GM19238 (cell line): ENCODE measurements around the gene ZFAND5.

Experiments
- DNase-seq: peaks from one replicate; pipeline ENCODE4 v3.0.0; 2011; ENCODE audit warnings: low spot score; ENCODE audit not compliant: insufficient read length

The ZFAND5 gene

DNA sequence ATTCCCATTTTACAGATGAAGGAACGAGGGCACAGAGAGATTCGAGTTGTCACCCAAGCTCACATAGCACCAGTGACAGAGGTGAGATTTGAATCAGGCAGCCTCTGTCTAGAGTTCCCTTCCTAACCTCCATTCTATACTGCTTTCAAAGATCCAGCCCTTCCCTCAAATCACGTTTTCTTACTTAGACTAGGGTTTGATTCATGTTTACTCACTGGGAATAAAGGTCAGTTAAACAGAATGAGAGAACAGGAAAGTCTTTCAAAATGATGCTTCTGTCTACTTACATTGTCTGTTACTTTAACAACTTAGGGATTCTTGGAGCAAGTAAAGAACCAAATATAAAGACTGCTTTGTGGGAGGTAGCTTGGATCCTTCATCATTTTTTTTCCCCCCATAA lies 40.0 kb downstream of the ZFAND5 start:
- no peak for DNase-seq

DNA sequence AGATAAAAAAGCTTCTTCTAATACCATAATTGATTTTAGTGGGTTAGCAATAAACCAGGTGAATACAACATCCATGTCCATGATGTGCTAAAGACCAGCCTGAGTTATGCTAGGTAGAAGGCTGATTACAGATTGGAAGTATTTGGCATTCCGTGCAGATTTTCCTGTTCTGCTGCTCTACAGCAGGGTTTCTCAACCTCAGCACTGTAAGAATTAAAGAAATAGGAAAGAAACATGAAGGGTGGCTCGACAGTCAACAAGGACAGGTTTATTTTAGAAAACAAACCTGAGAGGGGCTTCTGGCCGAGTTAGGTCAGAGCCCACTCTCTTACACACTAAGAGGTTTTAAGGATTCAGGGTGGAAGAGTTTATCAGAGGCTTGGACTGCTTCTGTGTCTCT lies 42.3 kb downstream of the ZFAND5 start:
- DNase-seq = no peak

DNA sequence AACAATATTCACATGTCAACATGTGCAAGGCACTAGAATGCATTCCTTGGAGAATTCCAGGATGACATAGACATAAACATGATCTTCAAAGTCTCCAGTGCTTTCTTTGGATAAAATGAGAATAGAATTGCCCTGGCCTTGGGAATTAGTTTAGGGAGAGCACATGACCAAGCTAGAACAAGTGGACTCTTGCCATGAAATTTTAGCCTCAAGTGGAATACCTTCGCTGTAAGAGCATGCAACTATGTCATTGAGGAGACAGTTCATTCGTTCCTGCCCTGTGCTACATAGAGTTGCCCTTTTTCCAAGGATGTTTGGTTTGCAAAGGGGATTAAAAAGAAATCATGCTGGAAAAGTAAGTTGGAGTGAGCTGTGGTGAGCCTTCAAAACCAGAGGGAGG lies 42.7 kb downstream of the ZFAND5 start:
- no peak for DNase-seq

DNA sequence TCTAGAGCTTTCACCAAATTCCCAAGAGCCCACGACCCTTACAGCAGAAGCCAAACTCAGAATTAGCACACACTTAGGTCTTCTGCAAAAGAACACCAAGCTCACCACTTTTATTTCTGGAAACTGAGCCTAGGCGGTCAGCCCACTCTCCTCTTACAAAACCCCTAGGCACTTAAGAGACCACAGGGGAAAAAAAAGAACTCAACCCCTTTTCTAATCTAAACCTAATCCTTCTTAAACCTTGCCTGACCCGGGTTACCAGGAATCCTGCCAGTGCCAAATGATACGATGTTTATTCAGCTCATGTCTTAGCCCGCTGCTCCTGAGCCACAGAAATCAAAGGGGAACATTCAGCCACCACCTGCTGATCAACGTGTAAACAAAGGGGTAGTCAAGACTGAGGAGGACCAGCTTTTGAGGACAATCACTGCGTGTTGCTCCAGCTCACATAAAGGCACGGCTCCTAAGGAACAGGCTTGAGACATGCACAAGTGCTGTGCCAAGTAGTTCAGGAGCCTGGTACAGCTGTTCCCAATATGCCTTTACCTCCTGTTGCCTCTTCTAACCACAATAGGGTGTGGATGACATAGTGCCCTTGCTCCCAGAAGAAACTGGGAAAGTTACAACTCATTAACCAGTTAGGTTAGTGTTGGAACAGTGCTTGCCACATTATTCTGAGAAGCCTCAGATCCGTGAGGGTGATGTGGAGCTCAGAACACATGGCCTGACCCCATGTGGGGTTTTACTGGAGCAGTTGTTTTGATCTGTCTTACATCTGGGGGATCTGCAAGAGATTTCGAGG lies 49.3 kb downstream of the ZFAND5 start:
- DNase-seq = no peak

DNA sequence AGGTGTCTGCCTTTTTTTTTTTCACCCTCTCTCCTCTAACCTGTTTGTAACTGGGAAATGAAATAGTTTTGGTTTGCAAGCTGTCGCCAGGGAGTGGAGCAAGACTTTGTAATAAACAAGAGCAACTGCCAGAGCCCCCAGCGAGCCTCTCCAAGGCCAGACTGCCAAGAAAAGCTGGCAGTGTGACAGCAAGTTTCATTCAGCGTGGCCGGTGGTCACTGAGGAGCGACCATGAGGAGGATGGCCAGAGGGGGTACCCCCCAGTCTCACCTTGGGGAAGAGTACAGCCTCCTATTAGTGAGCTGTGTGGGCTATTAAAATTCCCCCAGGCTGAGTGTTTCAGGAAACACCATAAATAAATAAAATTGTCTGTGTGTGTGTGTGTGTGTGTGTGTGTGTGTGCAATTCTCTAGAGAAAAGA lies 49.9 kb downstream of the ZFAND5 start:
- DNase-seq = no peak

DNA sequence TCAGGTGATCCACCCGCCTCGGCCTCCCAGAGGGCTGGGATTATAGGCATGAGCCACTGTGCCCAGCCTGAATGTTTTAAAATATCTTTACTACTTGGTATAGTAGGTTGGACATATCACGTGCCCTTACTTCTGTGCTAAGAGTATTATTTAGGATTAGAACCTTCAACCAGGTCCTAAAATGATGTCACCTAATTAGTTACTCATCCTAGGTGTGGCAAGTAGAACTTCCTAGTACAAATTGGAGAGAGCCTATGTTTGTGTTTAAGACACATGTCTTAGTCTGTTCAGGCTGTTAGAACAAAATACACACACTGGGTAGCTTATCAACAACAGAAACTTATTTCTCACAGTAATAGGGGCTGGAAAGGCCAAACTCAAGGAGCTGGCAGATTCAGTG lies 51.5 kb downstream of the ZFAND5 start:
- DNase-seq = no peak

DNA sequence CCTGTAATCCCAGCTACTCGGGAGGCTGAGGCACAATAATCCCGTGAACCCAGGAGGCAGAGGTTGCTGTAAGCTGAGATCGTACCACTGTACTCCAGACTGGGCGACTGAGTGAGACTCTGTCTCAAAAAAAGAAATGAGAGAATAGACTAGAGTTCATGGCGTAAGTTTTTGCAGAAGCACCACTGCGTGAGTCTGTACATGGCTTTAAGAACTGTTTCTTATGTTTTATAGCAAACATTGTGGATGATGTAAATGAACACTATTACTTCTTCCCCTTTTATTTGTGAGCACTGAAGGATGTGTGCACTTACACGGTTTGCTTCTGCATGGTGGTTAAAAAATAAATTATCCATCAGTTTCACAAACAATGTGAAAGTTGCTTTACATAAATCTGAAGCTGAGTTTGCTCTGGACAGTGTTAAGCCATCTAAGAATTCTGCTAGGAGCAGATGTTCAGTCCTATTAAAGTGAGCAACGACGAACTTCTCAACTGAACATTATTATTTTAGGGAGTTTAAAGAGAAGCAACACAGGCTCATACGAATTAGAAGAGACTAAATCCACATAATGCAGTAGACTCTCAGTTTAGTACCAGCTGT lies 52.5 kb downstream of the ZFAND5 start:
- no peak for DNase-seq

DNA sequence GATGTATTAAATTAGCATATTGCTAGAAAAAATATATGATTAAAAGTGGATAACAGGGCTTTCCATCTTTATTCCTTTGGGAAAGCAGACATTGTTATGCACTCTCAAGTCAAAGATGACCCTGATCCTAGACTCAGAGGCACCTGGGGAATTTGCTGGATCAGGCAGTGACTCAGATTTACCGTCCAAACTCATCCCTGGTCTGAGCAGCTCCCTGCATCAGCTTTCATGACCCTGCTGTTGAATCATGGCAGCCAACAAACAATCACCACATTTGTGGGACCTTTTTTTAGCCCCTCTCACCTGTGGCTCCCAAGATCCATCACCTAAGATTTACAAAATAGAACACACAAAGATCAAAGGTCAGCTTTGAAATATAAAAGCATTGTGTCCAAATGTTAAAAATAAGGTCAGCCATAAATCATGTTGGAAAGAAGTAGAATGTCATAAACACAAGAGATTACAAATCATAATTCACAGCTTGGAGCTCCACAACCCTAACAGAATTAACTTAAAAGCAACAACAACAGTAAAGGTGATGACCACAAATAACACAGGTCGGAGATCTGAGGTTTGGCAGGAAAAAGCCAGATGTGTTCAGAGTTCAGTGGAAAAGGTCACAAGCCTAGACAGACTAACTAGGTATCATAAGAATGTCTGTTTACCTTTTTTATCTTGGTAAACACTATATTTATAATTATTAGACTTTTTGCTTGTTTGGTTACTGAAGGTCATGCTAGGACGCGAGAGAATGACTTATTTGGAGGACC lies 55.5 kb downstream of the ZFAND5 start:
- no peak for DNase-seq

DNA sequence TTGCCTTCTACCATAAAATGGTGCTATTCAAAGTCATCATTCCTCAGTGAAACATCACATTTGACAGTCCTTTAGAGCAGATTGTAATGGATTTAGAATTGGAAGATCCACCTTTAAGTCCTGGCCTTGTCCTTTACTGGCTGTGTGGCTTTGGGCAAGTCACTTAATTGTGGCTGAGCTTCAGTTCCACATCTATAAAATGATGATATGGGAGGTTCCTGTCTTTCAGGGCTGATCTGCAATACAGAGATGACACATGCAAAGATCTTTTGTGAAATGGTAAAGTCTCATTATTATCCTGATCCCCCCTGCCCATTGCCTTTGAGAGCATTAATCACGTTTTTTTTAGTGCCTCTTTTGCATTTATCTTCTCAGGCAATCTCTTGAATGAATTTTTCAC lies 58.2 kb downstream of the ZFAND5 start:
- DNase-seq = no peak

DNA sequence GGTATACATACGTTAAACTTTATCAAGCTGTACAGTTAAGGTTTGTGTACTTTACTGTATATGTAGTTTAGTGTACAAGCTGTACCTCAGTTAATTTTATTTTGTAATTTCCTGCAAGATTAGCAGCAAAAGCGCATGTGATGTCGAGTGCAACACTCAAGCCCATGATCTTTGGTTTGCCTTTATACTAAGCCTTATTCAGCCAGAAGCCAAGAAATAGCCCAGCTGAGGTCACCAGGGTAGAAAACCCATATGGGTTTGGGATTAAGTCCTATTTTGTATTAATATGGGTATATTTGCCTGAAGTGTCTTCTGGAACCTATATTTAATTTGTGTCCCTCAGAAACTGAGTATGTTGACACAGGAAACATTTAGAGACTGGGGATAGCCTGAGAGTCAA lies 59.3 kb downstream of the ZFAND5 start:
- no peak for DNase-seq

DNA sequence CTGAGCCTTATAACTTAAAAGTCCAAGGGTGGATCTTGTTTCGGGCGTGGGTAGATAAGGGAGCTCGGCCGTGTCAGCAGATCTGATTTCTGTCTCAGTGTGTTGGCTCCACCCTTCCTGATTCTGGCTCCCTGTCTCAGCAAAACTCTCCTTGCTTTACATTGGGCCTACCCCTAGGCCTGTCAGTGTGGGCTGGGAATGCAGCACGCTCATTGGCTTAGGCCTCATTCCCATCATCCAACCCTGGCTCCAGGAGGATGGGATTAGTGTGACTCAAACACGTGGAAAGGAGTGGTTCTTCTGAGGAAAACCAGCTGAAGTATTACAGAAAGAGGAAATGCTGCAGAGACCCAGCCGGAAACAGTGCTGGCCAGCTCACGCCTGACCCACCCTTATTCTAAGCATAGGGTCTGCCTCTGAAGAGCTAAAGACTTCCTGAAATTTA lies 59.9 kb downstream of the ZFAND5 start:
- DNase-seq = peak; percentile 33

DNA sequence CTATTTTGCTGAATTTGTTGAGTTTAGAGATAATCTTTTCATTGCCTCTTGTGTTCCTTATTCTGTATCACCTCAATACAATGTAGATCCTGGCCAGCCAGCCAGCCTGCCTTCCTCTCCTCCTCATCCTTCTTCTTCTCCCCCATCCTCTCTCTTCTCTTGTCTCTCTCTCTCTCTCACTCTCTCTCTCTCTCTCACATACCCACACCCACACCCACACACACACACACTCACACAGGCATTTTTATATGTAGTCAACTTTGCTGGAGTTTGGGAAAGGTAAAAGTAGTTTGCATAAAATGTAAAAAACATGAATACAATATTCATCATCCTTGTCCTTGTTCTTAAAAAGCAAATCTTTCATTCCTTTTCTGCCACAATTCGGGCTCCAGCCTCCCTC lies 60.5 kb downstream of the ZFAND5 start:
- no peak for DNase-seq
